ENCODE results near the gene LCN10. TPM values are rescaled to one million over a fixed set of nuclear protein-coding genes. Genes with fewer than 3 reads are reported as not detected.
"Not testable (repeated sequence)": the region's sequence is repeated elsewhere in the genome, so short reads cannot be mapped to it uniquely, and the experiment has no call there.

The LCN10 gene
- total RNA-seq, 4 donors from 2014 or later: 0.96 to 33.6 (median 3.3) TPM

DNA sequence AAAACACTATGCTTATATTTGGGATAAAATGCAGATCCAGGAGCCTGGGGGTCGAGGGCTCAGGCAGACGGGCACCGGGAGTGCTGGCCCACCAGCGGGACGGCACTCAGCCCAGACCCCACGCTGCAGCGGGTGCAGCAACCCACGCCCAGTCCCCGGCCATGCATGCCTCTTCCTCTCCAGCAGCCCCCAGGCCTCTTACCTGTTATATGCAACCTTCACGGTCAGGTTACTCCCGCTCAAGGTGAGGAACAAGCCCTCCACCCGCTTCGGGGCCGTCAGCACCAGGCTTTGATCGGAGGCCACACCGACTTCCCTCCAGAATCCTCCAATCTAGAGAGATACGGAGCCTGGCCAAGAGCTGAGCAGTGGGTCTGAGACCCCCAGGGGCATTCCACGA is 14.1 kb upstream of the LCN10 start:
- DNase-seq: no peak
- no peak overlapping the region for H3K4me3 ChIP-seq
- WGBS, 2 donors (ENCODE audit: low coverage in 1 of 2): 93% methylated on average over 18 of the region's 18 CpGs; no CpG with 5 or more reads in 1 of the 2 donors
- intact Hi-C loops (cut with DNase I; ENCODE audit: low total_unique reads) (no loop called here), in situ Hi-C loops (cut with MboI; ENCODE audit: low pct_ligation_motif_present in 1 of 4, low pct_unique_long_range_greater_than_20kb in 1 of 4, low sequenced_read_pairs in 3 of 4) (no loop called here)
- H3K4me1 ChIP-seq: no peaks in the 10 kb centered on the region
- no peaks in the 10 kb centered on the region for H3K36me3 ChIP-seq
- H3K27me3 ChIP-seq: peaks cover 20% of the 10 kb centered on the region
- peaks cover 0 to 4% of the 10 kb centered on the region in 2 donors for H3K9me3 ChIP-seq
- no peak overlapping the region for H3K27ac ChIP-seq
- TF ChIP-seq POLR2A (IDR thresholded peaks at IDR 0.05): no peak

DNA sequence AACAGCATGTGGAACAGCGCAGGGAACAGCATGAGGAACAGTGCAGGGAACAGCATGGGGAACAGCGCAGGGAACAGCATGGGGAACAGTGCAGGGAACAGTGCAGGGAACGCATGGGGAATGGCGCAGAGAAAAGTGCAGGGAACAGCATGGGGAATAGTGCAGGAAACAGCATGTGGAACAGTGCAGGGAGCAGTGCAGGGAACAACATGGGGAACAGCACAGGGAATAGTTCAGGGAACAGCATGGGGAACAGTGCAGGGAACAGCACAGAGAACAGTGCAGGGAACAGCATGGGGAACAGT is 13.3 kb upstream of the LCN10 start:
- no peak for DNase-seq
- in situ Hi-C loops (cut with MboI; ENCODE audit: low pct_ligation_motif_present in 1 of 4, low pct_unique_long_range_greater_than_20kb in 1 of 4, low sequenced_read_pairs in 3 of 4): no loop called here
- intact Hi-C loops (cut with DNase I; ENCODE audit: low total_unique reads): no loop called here
- Histone ChIP-seq H3K36me3 (no peaks in the 10 kb centered on the region), H3K9me3 (peaks cover 0 to 4% of the 10 kb centered on the region in 2 donors), H3K27me3 (peaks cover 19% of the 10 kb centered on the region), H3K4me1 (no peaks in the 10 kb centered on the region), H3K4me3 (no peak overlapping the region), H3K27ac (no peak overlapping the region)
- WGBS, 2 donors (ENCODE audit: low coverage in 1 of 2): 78 to 91% methylated on average over 4 of the region's 4 CpGs
- no peak for TF ChIP-seq POLR2A (IDR thresholded peaks at IDR 0.05)
- no peak for TF ChIP-seq CTCF (IDR thresholded peaks at IDR 0.05)
- TF ChIP-seq POLR2AphosphoS5 (IDR thresholded peaks at IDR 0.05): no peak
- TF ChIP-seq EP300 (IDR thresholded peaks at IDR 0.05; ENCODE audit: low read depth): no peak

- H3K27ac ChIP-seq; H3K4me3 ChIP-seq; H3K36me3 ChIP-seq; intact Hi-C loops (cut with DNase I; ENCODE audit: low total_unique reads); DNase-seq; H3K9me3 ChIP-seq; in situ Hi-C loops (cut with MboI; ENCODE audit: low pct_ligation_motif_present in 1 of 4, low pct_unique_long_range_greater_than_20kb in 1 of 4, low sequenced_read_pairs in 3 of 4); H3K4me1 ChIP-seq: not testable (repeated sequence)
- H3K27me3 ChIP-seq: peaks cover 20% of the 10 kb centered on the region
- 82 to 88% methylated on average over 6 to 22 of the region's 22 CpGs for WGBS, 2 donors (ENCODE audit: low coverage in 1 of 2)
Observed at GRCh38 chr9:136755302-136756133, 12.8 kb upstream of the LCN10 start.

DNA sequence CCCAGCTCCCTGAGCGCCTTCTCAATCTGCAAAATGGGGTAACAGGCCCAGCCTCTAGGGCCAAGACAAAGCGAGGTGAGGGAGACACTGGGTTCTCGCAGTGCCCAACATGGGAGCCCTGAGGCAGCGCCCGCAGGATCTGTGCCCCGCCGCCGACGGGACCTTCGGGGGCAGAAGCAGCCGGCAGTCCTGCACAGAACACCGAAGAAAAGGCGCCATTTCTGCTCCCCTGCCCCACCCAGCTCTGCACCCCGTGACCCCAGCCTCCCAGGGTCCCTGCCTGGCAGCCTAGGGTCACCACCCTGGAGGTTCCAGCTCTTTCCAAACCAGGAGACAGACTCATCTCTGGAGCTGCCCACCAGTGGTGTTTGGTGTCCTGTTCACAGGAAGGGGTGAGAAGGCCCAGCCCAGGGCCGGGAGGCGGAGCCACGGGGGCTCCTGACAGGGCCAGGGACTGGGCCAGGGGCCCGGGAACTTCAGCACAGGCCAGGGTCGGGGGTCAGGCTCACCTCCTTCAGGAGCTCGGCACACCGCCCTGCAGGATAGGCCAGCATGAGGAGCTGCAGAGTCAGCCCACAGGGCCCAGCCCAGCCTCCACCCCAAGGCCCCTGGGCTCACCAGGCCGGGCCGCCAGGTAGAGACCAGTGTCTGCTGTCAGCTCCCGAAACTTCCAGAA is 12.0 kb upstream of the LCN10 start:
- in situ Hi-C loops (cut with MboI; ENCODE audit: low pct_ligation_motif_present in 1 of 4, low pct_unique_long_range_greater_than_20kb in 1 of 4, low sequenced_read_pairs in 3 of 4) (no loop called here), intact Hi-C loops (cut with DNase I; ENCODE audit: low total_unique reads) (no loop called here)
- DNase-seq: no peak
- H3K4me1 ChIP-seq: no peaks in the 10 kb centered on the region
- peaks cover 19% of the 10 kb centered on the region for H3K27me3 ChIP-seq
- H3K9me3 ChIP-seq: peaks cover 0 to 4% of the 10 kb centered on the region in 2 donors
- TF ChIP-seq POLR2AphosphoS5 (IDR thresholded peaks at IDR 0.05): no peak
- WGBS, 2 donors (ENCODE audit: low coverage in 1 of 2): 81% methylated on average over 19 of the region's 24 CpGs; no CpG with 5 or more reads in 1 of the 2 donors
- no peak overlapping the region for H3K27ac ChIP-seq
- no peaks in the 10 kb centered on the region for H3K36me3 ChIP-seq
- no peak overlapping the region for H3K4me3 ChIP-seq

- Histone ChIP-seq H3K9me3 (peaks cover 0 to 4% of the 10 kb centered on the region in 2 donors), H3K27me3 (peaks cover 16% of the 10 kb centered on the region), H3K4me3 (no peak overlapping the region), H3K4me1 (no peaks in the 10 kb centered on the region), H3K36me3 (no peaks in the 10 kb centered on the region), H3K27ac (no peak overlapping the region)
- intact Hi-C loops (cut with DNase I; ENCODE audit: low total_unique reads) (no loop called here), in situ Hi-C loops (cut with MboI; ENCODE audit: low pct_ligation_motif_present in 1 of 4, low pct_unique_long_range_greater_than_20kb in 1 of 4, low sequenced_read_pairs in 3 of 4) (no loop called here)
- no peak for TF ChIP-seq POLR2A (IDR thresholded peaks at IDR 0.05)
- TF ChIP-seq EP300 (IDR thresholded peaks at IDR 0.05; ENCODE audit: low read depth): no peak
- TF ChIP-seq POLR2AphosphoS5 (IDR thresholded peaks at IDR 0.05): no peak
- no peak for TF ChIP-seq CTCF (IDR thresholded peaks at IDR 0.05)
- WGBS, 2 donors (ENCODE audit: low coverage in 1 of 2): 56% methylated on average over 15 of the region's 17 CpGs; no CpG with 5 or more reads in 1 of the 2 donors
- no peak for DNase-seq
Observed at GRCh38 chr9:136754059-136754572, 11.4 kb upstream of the LCN10 start.

All from transverse colon (tissue), 4 donors.